NCI-H446 treated with DMSO at 0.1 percent for 48 hours (cell line): ENCODE data around the gene SOD2.
"Not testable (repeated sequence)": the region's sequence is repeated elsewhere in the genome, so short reads cannot be mapped to it uniquely, and the experiment has no call there.

Experiments used
- DNase-seq: peaks from one replicate; lab custom pipeline; 2025; lab: John Stamatoyannopoulos, UW

Gene SOD2

GRCh38 chr6:159716247-159717096 lies 23.4 kb upstream of the SOD2 start:
- DNase-seq: peak; percentile 26

- DNase-seq: no peak
Observed at GRCh38 chr6:159715605-159716004, 22.6 kb upstream of the SOD2 start.

- DNase-seq: no peak
Observed at GRCh38 chr6:159715166-159715565, 22.1 kb upstream of the SOD2 start.

DNA sequence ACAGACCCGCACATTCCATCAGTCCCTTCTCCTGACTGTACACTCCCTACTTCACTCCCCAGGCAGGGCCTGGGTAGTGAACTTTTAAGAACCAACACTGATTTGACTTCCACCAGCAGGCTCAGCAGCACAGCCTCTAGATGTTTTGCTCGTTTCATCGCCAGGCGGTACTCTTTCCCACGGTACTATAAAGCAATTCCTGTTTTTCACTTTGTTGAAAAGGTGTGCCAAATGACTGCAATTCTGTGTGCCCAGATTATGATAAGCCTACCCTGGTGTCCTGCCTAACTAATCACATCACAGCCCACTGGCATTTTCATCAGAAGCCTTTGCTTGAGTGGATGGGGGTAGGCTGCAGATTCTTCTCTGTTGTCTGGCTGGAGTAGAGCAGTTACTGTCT lies 21.4 kb upstream of the SOD2 start:
- DNase-seq: no peak

- DNase-seq: no peak
Observed at GRCh38 chr6:159713984-159714383, 20.9 kb upstream of the SOD2 start.

- not testable (repeated sequence) for DNase-seq
Observed at GRCh38 chr6:159712389-159712788, 19.3 kb upstream of the SOD2 start.

GRCh38 chr6:159710603-159711002 lies 17.6 kb upstream of the SOD2 start:
- not testable (repeated sequence) for DNase-seq

GRCh38 chr6:159701413-159701999 lies 8.5 kb upstream of the SOD2 start:
- DNase-seq: no peak

DNA sequence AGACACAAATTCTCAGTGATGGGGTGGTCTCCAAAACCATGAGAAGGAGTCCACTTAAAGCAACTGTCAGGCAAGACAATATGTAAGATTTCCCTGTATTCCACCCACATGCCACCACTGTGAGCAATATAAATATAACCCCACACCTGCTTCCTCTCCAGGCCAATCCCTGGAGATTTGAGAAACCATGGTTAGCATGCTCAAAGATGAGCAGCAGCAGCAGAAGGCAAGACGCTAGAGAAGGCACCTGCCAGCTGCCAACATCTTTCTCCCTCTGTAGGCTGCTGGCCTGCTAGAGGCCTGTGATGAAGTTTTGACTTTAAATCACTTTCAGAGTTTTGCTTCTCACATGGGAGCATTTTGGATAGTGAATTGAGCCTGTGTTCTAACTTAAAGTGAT lies 7.9 kb upstream of the SOD2 start:
- no peak for DNase-seq

DNA sequence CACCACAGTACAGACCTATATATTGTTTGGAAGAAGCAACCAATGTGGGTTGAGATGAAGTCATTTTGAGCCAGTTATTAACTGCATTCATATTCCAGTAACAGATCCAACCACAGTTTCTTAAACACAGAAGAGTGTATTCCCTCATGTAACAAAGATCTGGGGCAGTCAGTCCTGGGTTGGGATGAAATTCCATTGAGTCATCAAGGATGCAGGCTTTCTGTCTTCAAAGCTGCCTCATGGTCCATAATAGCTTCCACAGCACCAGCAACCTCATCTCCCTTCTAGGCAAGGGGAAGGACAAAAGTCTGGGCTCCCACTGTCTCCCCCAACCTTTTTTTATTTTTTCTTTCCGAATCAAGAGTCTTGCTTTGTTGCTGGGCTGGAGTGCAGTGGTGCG lies 2.9 kb upstream of the SOD2 start:
- DNase-seq: no peak

GRCh38 chr6:159693894-159694545 lies 979 bp upstream of the SOD2 start:
- no peak for DNase-seq

DNA sequence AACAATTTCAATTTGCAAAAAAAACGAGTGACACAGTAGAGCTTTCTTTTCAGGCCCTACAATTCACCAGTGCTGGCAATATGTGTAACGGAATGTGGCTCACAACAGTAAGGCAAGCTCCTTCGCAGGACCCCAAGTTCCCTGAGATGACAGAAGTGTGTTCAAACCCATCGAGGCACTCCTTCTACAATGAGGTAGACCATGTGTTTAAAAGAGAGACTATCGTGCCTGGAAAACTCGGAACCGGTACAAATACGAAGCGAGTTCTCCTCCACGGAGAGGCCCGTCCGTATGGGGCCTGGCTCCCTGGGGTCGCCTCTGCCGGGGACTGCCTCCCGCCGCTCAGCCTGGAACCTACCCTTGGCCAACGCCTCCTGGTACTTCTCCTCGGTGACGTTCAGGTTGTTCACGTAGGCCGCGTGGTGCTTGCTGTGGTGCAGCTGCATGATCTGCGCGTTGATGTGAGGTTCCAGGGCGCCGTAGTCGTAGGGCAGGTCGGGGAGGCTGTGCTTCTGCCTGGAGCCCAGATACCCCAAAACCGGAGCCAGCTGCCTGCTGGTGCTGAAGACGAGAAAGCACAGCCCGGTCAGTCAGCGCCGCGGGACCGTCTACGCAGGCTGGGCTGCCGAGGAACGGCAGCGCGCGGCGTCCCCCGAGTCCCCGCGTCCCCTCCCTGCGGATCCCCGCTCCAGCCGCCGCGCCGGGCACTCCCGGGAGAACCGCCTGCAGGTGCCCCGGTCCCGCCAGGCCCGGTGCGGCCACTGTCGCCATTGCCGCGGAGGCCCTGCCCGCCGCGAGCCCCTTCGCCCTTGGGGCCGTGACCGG lies 526 bp downstream of the SOD2 start:
- no peak for DNase-seq

GRCh38 chr6:159691963-159692287 lies 1.1 kb downstream of the SOD2 start:
- DNase-seq: no peak

DNA sequence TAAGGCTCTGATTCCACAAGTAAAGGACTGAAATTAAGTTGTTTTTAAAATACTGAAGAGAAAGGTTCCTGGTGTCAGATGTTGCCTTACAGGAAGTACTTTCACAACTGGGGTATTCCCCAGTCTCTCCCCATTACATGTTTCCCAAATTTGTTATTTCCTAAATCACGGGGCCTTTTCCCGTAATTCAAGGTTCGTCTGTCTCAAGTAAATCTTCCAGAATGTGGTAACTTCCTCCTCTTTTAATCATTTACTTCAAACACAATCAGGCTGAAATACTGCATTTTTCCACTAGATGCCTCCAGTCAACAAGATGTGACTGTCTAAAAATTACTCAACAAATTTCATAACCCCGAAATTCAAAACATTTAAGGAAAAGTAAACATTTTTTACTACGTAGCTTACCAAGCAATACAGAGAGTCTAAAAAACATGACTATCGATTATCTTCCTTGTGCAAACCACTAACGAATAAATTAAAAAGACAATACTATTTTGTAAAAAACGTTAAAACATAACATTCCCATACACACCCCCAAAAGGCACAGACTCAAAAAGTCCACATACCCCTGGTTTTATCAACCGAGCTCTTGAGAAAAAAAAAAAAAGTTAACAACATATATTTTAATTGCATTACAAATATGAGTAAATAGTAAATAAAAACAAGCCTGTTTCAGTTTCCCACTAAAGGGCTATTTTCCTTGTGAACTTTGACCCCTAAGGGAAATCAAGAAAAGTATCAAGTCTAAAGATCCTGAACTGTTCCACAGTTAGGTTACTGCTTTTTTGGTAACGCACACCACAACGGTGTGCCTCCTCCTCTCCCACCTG lies 1.7 kb downstream of the SOD2 start:
- DNase-seq: peak; percentile 2

- DNase-seq: not testable (repeated sequence)
Observed at GRCh38 chr6:159690135-159690534, 2.9 kb downstream of the SOD2 start.

- no peak for DNase-seq
Observed at GRCh38 chr6:159689001-159689400, 4.0 kb downstream of the SOD2 start.

DNA sequence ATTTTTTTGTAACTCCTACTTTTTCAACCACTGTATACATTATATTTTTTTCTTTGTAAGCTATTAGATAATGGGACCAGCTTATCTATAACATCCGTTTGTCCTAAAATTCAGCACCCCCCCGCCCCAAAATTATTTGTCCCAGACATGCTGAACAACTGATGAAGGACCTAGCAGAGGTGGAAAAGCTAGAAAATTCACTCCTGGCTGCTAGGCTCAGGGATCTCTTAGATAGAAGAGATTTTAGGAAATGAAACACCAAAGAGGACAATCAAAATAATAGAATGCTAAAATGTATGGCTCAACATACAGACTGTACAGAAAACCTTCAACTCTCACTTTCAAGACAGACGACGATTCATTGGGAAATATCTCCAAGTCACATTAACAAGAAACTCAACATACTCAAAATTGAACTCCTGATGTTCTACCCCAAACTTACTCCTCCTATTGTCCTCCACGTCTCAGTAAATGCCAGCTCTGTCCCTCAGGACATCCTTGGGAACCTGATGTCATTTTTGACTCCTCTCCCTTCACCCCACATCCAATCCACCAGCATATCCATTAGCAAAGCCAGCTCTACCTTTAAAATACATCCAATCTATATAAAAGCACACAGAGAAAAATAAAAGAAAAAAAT lies 4.7 kb downstream of the SOD2 start:
- no peak for DNase-seq

DNA sequence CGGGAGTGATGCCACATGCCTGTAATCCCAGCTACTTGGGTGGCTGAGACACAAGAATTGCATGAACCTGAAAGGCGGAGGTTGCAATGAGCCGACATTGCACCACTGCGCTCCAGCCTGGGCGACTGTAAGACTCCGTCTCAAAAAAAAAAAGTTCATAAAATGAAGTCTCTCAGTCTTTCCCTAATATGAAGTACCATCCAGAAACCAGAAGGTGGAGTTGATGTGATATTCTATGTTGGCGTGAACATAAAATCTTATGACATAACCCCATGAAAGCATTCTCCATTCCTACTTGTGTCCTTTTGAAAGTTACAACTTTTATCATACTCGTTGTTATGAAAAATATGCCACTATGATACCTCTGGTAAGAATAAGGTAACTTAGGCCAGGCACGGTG lies 5.7 kb downstream of the SOD2 start:
- no peak for DNase-seq

GRCh38 chr6:159686703-159687102 lies 6.3 kb downstream of the SOD2 start:
- DNase-seq: no peak

DNA sequence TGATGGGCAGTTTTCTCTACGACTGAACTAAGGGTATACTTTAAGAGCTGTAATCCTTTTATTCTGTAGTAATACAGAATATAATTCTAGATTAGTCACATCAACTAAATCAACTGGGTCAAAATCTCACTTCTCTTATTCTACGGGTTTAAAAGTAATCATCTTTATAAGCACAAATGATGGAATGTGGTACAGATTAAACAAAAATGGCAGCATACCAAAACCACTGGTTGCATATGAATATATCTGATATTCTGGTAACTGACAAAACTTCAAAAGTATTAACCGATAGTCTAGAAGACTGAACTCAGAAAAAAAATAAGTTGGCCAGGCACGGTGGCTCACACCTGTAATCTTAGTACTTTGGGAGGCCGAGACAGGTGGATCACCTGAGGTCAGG lies 7.0 kb downstream of the SOD2 start:
- DNase-seq: no peak

GRCh38 chr6:159684013-159684304 lies 9.1 kb downstream of the SOD2 start:
- no peak for DNase-seq
